ACC112 (cell line): ENCODE results near the gene ASCC1.

ENCODE experiments used
- H2AFZ ChIP-seq: fragments of 200-600 bp; sonication (generic); one replicate; pipeline ENCODE4 v1.6.0; 2017; ENCODE audit warnings: antibody characterized with exemption, low read length; ENCODE audit not compliant: unreplicated experiment
- H3K27ac ChIP-seq: fragments of 200-600 bp; sonication (generic); 2 replicates; pipeline ENCODE4 v1.5.1; 2014; ENCODE audit warnings: low read depth, mild to moderate bottlenecking, antibody characterized with exemption, low read length, moderate library complexity
- H3K27me3 ChIP-seq: fragments of 200-600 bp; sonication (generic); 2 replicates; pipeline ENCODE4 v1.6.1; 2014; ENCODE audit warnings: mild to moderate bottlenecking, antibody characterized with exemption, low read length, moderate library complexity, mixed read lengths; ENCODE audit not compliant: insufficient read depth
- H3K36me3 ChIP-seq: fragments of 200-600 bp; sonication (generic); 2 replicates; pipeline ENCODE4 v1.6.1; 2016; ENCODE audit warnings: mild to moderate bottlenecking, antibody characterized with exemption, low read length, moderate library complexity, mixed read lengths; ENCODE audit not compliant: insufficient read depth
- H3K4me1 ChIP-seq: fragments of 200-600 bp; sonication (generic); one replicate; pipeline ENCODE4 v1.6.1; 2016; ENCODE audit warnings: low read length, mixed read lengths; ENCODE audit not compliant: insufficient read depth, unreplicated experiment, control insufficient read depth
- H3K4me3 ChIP-seq: fragments of 200-600 bp; sonication (generic); 2 replicates; pipeline ENCODE4 v1.5.1; 2014; ENCODE audit warnings: mild to moderate bottlenecking, low read depth, low read length
- H3K79me2 ChIP-seq: fragments of 200-600 bp; sonication (generic); one replicate; pipeline ENCODE4 v1.6.0; 2016; ENCODE audit warnings: low read length; ENCODE audit not compliant: control insufficient read depth, unreplicated experiment, insufficient read depth

The ASCC1 gene

DNA sequence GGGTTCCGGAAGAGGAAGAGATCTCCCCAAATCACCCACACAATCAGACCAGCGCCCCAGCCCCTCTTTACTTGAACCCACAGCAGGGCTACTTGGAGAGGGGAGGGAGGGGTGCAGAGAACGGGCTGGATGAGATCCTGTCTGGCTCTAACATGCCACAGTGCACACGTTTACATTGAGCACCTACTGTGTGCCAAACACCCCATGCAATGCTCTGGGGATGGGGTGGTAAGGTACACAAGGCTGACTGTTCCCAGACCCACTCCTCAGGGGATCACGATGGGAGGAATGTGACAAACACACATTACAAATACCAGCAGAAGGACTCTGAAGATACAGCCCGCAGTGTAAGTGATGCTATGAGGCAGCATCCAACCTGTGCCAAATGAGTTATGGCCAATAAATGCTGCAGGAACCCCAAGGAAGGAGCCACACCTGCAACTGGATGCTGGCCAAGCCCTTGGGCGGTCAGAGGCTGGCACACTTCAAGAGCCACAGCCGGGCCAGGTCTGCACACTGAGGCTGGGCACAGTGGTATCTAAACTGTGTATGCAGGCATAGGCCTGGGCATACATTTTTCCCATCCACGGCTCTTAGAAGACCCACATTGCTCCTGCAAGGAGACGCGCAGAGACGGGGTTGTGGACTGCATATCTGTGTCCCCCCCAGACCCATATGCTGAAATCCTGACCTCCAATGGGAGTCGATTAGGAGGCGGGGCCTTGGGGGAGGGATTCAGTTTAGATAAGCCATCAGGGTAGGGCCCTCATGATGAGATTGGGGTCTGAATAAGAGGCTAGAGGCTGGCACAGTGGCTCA, 134.1 kb downstream of the ASCC1 start:
- Histone ChIP-seq H3K4me1 (no peaks in the 10 kb centered on the region), H2AFZ (no peak overlapping the region), H3K4me3 (no peak overlapping the region), H3K36me3 (no peaks in the 10 kb centered on the region), H3K27me3 (peaks cover 10% of the 10 kb centered on the region), H3K79me2 (no peaks in the 10 kb centered on the region), H3K27ac (no peak overlapping the region)

DNA sequence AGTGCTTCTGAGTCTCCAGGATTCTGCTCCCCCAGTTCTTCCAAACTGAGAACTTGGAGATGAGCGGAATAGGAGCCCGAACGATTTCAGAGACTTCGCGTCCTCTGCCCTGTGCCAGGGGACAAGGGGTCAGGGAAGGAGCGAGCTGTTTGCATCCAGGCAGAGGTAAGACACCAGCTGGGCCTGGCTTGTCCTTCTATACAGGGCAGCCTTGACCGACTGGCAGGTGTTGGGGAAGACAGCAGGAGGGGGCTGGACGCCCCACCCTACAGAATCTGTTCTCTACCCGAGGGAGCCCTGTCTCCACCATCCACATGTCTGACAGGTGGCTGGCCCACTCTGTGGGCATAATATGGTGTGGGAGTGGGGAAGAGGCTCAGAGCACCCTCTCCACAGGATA, 134.9 kb downstream of the ASCC1 start:
- Histone ChIP-seq H3K27me3 (peaks cover 4% of the 10 kb centered on the region), H3K4me1 (no peaks in the 10 kb centered on the region), H3K79me2 (no peaks in the 10 kb centered on the region), H3K36me3 (no peaks in the 10 kb centered on the region), H3K27ac (no peak overlapping the region), H3K4me3 (no peak overlapping the region), H2AFZ (no peak overlapping the region)

DNA sequence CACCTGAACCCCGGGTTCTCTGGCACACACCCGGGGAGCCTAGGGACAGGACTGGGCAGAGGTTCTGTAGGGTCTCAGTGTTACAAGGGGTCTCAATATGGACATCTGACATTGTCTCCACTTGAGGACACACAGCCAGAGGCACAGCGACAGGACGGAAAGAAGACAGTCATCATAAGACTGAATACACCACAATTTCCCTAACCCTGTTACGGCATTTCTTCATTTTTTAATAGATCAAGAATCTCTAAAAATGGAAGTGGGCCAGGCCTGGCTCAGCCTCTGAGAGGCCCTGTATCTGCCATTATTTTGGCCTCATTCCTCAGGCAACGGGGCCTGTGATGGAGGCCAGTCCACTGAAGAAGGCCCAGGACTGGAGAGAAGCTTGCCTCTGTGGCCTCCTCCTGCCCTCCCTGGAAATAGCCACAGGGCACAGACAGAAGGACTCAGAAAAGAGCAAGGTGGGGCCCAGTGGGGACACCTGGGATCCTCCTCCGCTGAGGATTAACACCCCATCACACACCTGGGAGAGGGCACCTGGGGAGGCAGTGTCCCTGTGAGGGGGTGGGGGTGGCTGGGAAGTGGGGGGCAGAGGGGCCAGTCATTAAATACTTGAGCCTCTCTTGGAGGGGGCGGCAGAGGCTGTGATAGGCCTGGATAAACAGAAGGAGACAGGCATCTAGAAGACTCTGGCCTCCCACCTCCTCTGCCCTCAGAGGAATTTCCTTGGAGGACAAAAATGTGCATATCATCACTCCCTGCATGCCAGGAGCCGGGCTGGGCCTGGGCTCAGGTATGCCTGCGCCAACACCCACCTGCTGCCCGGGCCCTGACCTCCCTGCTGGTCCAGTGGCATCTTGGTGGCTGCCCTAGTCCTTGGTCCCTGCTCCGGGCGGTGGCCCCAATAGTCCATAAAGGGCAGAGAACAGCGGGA, 135.8 kb downstream of the ASCC1 start:
- no peaks in the 10 kb centered on the region for H3K4me1 ChIP-seq
- H3K27ac ChIP-seq: no peak overlapping the region
- H3K79me2 ChIP-seq: no peaks in the 10 kb centered on the region
- H3K36me3 ChIP-seq: no peaks in the 10 kb centered on the region
- H3K27me3 ChIP-seq: no peaks in the 10 kb centered on the region
- H3K4me3 ChIP-seq: no peak overlapping the region
- H2AFZ ChIP-seq: no peak overlapping the region

DNA sequence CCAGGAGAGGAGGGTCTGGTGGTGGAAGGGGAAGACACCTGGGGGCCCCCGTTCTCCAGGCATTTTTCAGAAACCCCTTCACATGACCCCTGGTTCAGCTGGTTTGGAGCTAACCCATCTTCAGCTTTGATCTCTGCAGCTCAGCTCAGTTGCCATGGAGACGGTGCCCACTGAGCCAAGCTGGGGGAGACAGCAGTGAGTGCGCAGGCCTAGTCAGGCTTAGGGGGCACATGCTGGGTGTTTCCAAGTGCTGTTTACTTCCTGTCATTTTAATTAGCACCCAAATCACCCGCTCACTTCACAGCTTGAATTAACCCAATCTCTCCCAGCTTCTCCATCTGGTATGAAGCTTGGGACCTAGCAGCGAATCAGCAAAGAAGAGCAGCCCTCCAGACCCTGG, 136.7 kb downstream of the ASCC1 start:
- Histone ChIP-seq H2AFZ (no peak overlapping the region), H3K4me3 (no peak overlapping the region), H3K36me3 (no peaks in the 10 kb centered on the region), H3K79me2 (no peaks in the 10 kb centered on the region), H3K27ac (no peak overlapping the region), H3K27me3 (no peaks in the 10 kb centered on the region), H3K4me1 (no peaks in the 10 kb centered on the region)

DNA sequence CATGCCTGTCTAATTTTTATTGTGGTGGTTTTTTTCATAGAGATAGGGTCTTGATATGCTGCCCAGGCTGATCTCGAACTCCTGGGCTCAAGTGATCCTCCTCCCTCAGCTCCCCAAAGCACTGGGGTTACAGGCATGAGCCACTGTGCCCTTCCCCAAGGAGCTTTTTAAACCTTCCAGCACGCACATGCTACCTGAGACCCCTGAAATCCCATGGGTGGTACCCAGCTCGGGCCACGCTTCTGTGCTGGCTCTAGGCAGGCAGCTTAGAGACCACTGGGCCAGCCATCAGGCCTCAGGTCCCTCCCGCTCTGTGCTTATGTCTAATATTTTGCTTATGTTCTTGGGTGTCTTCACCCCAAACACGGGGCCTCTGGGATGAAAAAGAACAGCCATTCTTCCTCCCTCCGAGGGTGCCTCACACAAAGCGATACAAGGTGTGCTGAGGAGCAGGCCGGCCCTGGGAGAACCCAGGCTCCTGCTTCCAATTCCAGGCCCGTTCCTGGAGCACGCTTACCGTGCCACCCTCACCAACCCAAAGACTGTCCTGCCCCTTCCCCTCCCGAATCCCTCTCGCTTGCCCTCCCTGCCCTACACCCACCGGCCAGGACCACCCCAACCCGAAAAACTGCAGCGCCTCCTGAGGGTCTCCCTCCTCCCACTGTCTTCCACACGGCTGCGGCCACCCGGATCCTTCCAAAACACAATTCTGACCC, 138.6 kb downstream of the ASCC1 start:
- no peaks in the 10 kb centered on the region for H3K79me2 ChIP-seq
- no peaks in the 10 kb centered on the region for H3K36me3 ChIP-seq
- H3K27me3 ChIP-seq: no peaks in the 10 kb centered on the region
- H2AFZ ChIP-seq: no peak overlapping the region
- no peak overlapping the region for H3K27ac ChIP-seq
- no peaks in the 10 kb centered on the region for H3K4me1 ChIP-seq
- H3K4me3 ChIP-seq: no peak overlapping the region

DNA sequence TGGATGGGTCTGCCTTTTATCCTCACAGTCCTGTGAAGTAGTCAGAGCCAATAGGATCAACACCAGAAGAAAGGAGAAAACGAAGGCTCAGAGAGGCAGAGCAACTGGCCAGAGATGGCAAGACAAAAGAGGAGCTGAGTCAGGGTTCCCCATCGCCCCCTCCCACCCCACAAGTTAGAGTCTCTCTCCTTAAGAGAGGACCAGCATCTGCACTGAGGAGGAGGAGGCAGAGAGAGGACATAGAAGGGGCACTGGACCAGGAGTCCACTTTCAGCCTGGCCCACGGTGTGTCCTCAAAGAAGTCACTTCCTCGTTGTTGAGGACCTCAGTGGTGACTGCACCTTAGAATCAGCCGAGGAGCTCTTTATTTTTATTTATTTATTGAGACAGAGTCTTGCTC, 139.3 kb downstream of the ASCC1 start:
- Histone ChIP-seq H3K79me2 (no peaks in the 10 kb centered on the region), H3K4me1 (no peaks in the 10 kb centered on the region), H3K27me3 (no peaks in the 10 kb centered on the region), H3K36me3 (no peaks in the 10 kb centered on the region), H2AFZ (no peak overlapping the region), H3K27ac (no peak overlapping the region), H3K4me3 (no peak overlapping the region)

DNA sequence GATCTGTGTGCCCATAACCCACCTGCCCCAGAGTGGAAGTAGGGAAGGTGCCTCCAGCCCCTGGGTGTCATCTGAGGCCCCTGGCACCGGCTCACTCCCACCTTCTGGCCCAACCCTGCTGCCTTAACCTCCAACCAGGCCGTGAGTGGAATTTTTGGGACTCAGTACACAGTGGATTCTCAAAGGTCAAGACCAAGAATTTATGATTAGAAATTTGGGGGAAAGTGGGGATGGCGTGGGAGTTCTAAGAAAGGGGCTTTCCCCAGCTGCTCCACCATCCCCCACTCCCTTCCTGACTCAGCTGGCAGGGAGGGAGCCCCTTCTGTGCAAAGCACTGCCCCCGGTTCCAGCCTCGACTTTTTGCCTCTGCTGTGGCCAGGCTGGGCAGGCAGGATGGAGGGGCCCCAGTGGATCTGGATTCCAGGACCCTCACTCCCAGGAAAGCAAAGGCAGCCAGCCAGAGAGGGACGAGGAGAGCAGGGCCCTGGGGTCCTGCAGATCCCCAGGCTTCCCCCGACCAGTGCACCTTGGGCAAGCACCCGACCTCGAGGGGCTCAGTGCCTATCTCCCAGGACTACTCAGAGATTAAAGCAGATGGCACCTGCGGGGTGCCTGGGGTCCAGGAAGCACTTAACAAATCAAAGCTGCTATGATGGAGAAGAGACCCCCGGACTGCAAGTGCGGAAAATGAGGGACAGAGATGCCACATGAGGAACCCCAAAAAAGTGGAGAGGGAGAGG, 140.5 kb downstream of the ASCC1 start:
- no peak overlapping the region for H3K4me3 ChIP-seq
- H3K27ac ChIP-seq: no peak overlapping the region
- H2AFZ ChIP-seq: no peak overlapping the region
- H3K36me3 ChIP-seq: no peaks in the 10 kb centered on the region
- no peaks in the 10 kb centered on the region for H3K4me1 ChIP-seq
- no peaks in the 10 kb centered on the region for H3K27me3 ChIP-seq
- H3K79me2 ChIP-seq: no peaks in the 10 kb centered on the region

DNA sequence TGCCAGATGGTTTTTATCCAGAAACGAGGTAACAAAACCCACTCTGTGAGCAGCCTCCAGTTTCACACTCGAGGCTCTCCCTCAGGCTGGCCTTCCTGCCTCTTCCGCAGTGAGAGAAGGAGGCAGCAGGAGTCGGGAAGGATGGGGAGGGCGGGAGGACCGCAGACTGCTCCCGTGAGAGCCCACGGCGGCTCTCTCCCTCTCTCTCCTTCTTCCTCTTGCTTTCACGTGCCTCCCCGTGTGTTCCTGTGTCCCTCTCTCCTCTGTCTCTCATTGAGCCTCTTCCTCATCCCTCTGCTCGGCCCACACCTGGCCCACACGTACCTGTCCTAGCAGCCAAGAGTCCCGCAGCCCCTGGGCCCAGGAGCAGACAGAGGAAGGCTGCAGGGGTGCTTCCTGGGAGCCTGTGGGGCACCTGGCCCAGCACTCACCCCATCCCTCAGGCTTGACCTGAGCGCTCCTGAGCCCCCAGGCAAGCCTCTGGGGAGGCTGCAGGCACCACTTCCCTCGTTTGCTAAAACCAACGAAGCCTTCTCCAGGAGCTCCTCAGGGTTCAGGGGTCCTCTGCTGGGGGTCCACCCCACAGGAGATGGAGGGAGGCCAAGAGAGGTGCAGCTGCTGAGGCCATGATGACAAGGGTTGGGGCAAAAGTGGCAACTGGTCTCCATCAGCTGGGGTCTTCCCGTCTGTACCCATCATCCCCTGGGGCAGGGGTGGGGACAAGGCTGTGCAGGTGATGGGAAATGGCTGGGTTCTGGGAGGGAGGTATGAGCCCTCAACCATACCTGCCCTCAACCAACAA, 141.3 kb downstream of the ASCC1 start:
- no peaks in the 10 kb centered on the region for H3K36me3 ChIP-seq
- no peak overlapping the region for H3K27ac ChIP-seq
- H2AFZ ChIP-seq: no peak overlapping the region
- no peaks in the 10 kb centered on the region for H3K79me2 ChIP-seq
- no peaks in the 10 kb centered on the region for H3K27me3 ChIP-seq
- H3K4me3 ChIP-seq: no peak overlapping the region
- H3K4me1 ChIP-seq: no peaks in the 10 kb centered on the region

DNA sequence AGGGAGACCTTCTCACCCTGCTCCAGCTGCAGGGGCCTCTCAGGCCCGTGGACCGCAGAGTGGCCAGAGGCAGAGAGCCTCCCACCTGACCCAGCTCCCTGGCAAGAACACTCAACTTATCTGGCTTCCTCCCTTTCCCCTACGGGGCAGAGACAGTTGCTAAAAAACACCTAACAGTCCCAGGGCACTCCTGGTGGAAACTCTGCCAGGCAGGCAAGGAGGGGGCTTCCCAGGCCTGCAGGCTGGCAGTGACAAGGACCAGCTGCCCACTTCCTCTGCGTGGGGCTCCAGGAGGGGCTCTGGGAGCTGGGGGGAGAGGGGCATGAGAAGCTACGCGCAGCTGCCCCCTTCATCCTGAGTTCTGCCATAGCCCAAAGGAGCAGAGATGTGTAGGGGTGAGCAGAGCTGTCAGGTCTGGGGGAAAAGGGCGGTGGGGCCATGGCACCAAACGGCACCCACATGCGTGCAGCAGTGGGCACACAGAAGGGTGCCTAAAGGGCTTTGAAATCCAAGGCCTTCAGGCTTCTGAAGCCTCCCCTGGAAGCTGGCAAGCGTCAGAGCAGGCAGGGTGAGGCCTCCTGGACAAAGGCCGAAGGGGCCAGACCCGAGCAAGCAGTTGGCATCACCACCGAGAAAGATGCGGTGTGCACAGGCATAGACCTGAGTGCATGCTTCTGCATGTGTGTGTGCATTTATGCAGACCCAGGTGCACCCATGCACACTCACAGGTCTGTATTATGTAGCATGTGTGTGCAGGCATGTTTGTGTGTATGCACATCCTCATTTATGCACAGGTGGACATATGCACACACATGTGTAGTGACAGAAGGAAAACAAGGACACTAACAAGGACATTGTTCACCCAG, 142.1 kb downstream of the ASCC1 start:
- no peaks in the 10 kb centered on the region for H3K79me2 ChIP-seq
- no peaks in the 10 kb centered on the region for H3K4me1 ChIP-seq
- no peak overlapping the region for H2AFZ ChIP-seq
- H3K27me3 ChIP-seq: no peaks in the 10 kb centered on the region
- H3K36me3 ChIP-seq: no peaks in the 10 kb centered on the region
- H3K27ac ChIP-seq: no peak overlapping the region
- H3K4me3 ChIP-seq: no peak overlapping the region
